NCI-H128 (cell line): Measurements from ENCODE around the gene RAP1GAP2.

Experiments used
- DNase-seq: peaks from one replicate; lab custom pipeline; 2025; ENCODE audit not compliant: unreplicated experiment; lab: John Stamatoyannopoulos, UW

The RAP1GAP2 gene

GRCh38 chr17:2852221-2852620 lies 56.0 kb downstream of the RAP1GAP2 start:
- no peak for DNase-seq

DNA sequence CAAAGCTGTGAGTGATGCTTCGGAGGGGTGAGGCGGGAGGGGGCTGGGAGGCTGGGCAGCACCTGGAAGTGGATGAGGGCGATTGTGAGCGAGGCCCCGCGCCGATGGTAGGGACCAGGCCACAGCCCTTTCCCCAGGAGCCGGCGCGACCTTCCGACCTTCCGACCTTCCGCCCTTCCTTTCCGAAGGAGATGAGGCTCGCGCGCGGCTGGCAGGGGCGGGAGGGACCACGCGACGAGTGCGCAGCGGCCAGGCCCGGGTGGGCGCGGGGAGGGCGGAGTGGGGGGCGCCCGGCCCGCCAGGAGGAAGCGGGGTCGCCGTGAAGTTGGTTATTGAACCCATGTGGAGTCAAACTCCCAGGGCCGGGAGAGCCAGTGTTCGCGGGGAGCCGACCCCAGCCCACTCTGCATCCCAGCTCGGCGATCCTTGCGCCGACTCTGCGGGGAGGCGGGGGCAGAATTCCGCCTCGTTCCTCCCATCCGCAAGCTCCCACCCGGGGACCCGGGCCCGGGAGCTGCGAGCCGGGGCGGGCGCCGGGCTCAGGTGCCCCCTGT lies 56.6 kb downstream of the RAP1GAP2 start:
- no peak for DNase-seq

- DNase-seq = no peak
These were observed 57.3 kb downstream of the RAP1GAP2 start for GRCh38 chr17:2853283-2854142.

- no peak for DNase-seq
These were observed 58.2 kb downstream of the RAP1GAP2 start for GRCh38 chr17:2854143-2855055.

- DNase-seq = no peak
These were observed 58.9 kb downstream of the RAP1GAP2 start for GRCh38 chr17:2855063-2855600.

DNA sequence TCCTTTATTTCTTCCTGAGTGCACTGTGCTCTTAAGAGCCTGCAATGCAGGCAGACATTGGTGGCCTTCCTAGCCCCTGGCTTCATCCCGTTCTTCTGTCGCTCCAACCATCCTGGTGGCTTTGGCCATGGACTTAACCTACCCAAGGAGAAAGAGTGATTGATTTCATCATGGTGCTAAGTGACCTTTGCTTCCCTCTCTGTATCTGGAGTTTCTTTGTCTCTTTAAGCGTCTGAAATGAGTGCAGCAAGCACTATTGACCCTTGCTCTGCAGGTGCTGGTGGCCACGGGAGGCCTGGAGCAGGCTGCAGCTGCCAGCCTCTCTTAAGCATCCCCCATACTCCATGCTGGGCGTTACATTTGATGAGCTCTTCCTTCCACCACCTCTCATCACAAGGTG lies 60.5 kb downstream of the RAP1GAP2 start:
- DNase-seq = no peak

DNA sequence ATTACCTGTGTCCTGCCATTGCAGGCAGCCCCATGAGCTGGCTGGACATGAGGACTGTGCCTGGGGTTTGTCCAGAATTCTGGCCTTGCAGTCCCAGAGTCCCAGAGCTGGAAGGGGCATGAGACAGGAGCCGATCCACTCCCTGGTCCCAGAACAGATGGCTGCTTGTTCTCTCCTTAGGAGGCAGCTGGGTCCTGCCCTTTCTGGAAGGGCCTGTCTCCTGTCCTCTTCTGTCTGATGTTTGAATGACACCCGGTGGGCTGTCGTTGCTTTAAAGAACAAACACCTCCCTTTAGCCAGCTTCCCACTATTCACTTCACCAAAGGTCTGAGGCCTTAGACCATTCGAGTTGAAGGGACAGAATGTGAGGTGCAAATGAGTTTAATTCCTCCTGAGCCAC lies 63.8 kb downstream of the RAP1GAP2 start:
- DNase-seq = no peak

- DNase-seq = no peak
These were observed 64.6 kb downstream of the RAP1GAP2 start for GRCh38 chr17:2860883-2861282.

- no peak for DNase-seq
These were observed 66.0 kb downstream of the RAP1GAP2 start for GRCh38 chr17:2862197-2862596.

- no peak for DNase-seq
These were observed 67.0 kb downstream of the RAP1GAP2 start for GRCh38 chr17:2863204-2863603.

- DNase-seq = no peak
These were observed 69.0 kb downstream of the RAP1GAP2 start for GRCh38 chr17:2865228-2865627.

GRCh38 chr17:2867441-2868424 lies 71.5 kb downstream of the RAP1GAP2 start:
- DNase-seq = no peak

DNA sequence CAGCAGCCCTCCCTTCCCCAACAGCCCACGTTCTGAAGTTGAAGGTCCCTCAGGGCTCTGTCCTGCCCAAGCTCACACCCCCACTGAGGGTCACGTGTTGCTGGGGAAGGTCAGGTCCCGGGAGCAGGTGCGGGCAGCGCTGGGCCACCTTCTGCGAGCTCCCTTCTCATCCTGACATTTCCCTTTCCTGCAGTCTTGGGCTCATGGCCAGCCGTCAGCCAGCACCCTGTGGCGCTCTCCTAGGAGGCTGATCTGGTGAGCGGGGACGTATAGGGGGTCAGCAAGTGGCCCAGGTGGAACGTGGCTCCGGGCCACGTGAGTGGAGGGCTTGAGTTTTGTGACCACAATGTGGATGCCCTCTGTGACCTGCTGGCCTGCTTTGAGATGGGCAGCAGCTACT lies 73.4 kb downstream of the RAP1GAP2 start:
- DNase-seq = no peak

DNA sequence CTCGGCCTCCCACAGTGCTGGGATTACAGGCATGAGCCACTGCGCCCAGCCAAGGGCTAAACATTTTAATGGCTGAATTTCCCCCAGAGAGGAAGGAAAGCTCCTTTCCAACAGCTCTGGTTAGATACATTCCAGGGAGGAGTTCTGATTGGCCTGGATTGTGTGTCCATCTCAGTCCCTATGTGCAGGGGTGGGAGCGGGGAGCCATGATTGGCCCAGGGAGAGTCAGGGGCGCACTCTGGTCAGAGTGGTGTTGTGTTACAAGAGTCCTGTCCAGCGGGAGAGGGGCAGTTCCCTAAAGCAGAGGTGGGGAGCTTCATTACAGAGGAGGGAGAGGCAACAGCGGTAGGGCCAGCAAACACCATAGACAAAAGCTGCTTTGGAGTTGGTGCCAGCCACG lies 75.0 kb downstream of the RAP1GAP2 start:
- DNase-seq = no peak

DNA sequence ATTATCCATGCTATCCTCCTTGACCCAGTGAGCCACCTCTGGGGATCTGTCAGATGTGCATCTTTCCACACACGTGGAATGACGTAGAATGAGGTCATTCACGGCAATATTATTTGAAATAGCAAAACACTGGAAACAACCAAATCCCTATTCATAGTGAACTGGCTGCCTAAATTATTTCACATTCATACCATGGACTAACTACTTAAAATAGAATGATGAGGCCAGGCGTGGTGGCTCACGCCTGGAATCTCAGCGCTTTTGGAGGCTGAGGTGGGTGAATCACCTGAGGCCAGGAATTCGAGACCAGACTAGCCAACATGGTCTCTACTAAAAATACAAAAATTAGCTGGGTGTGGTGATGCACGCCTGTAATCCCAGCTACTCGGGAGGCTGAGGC lies 75.5 kb downstream of the RAP1GAP2 start:
- no peak for DNase-seq

GRCh38 chr17:2872282-2872681 lies 76.0 kb downstream of the RAP1GAP2 start:
- no peak for DNase-seq

GRCh38 chr17:2874189-2874686 lies 78.0 kb downstream of the RAP1GAP2 start:
- no peak for DNase-seq

DNA sequence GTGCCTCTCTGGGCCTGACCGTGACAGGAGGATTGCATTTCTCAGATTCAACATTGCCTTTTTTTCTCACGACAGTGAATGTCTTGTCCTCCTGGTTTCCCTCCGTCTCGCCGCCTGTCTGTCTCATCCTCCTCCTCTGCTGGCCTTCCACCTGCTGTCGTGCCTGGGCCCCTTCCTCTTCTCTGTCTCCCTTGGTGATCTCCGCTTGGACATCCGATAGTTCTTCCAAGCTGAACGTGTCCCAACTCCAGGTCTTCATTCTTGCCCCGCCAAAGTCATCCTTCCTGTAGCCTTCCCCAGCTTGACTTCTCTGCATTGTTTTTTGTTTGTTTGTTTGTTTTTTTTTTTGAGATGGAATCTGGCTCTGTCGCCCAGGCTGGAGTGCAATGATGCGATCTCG lies 79.4 kb downstream of the RAP1GAP2 start:
- DNase-seq = no peak

DNA sequence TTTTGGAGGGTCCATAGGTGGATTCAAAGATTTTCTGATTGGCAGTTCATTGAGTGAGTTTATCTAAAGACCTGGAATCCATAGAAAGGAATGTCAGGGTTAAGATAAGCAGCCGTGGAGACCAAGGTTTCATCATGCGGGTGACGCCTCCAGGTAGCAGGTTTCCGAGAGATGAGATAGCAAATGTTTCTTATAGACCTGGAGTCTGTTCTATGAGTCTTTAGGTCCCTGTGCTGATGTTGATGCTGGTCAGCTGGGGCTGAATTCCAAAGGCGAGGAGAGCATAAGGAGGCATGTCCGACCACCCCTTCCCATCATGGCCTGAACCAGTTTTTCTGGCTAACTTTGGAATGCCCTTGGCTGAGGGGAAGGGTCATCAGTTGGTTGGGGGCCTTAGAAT lies 80.2 kb downstream of the RAP1GAP2 start:
- no peak for DNase-seq

GRCh38 chr17:2878751-2879254 lies 82.6 kb downstream of the RAP1GAP2 start:
- no peak for DNase-seq
